ENCODE data around the gene KATNA1.
A peak's percentile ranks its signal among the peaks of the same experiment; 100 is the strongest.

The KATNA1 gene

GRCh38 chr6:149615805-149616204 is 32.7 kb downstream of the KATNA1 start:
- DNase-seq (ENCODE audit: low read depth, low spot score): no peak
- H3K27ac ChIP-seq: no peak overlapping the region

GRCh38 chr6:149614337-149614736 is 34.2 kb downstream of the KATNA1 start:
- no peak for DNase-seq (ENCODE audit: low read depth, low spot score)
- H3K27ac ChIP-seq: peak overlapping the region; percentile 51

- no peak for DNase-seq (ENCODE audit: low read depth, low spot score)
These were observed 40.0 kb downstream of the KATNA1 start for GRCh38 chr6:149608381-149608982.

GRCh38 chr6:149600508-149600907 is 48.0 kb downstream of the KATNA1 start:
- H3K27ac ChIP-seq: no peak overlapping the region
- no peak for DNase-seq (ENCODE audit: low read depth, low spot score)

More at GRCh38 chr6:149608381-149608982, 40.0 kb downstream of the KATNA1 start:
- no peak overlapping the region for H3K27ac ChIP-seq

GRCh38 chr6:149593408-149593807 is 55.1 kb downstream of the KATNA1 start:
- DNase-seq (ENCODE audit: low read depth, low spot score): no peak
- no peak overlapping the region for H3K27ac ChIP-seq

- DNase-seq (ENCODE audit: low read depth, low spot score): no peak
- H3K27ac ChIP-seq: no peak overlapping the region
These were observed 55.5 kb downstream of the KATNA1 start for GRCh38 chr6:149592983-149593382.

- H3K27ac ChIP-seq: no peak overlapping the region
- no peak for DNase-seq (ENCODE audit: low read depth, low spot score)
These were observed 62.4 kb downstream of the KATNA1 start for GRCh38 chr6:149586149-149586548.

- peak overlapping the region; percentile 82 for H3K27ac ChIP-seq
- DNase-seq (ENCODE audit: low read depth, low spot score): no peak
These were observed 67.2 kb downstream of the KATNA1 start for GRCh38 chr6:149581349-149581748.

GRCh38 chr6:149580880-149581279 is 67.6 kb downstream of the KATNA1 start:
- peak overlapping the region; percentile 82 for H3K27ac ChIP-seq
- DNase-seq (ENCODE audit: low read depth, low spot score): peak; percentile 50

- DNase-seq (ENCODE audit: low read depth, low spot score): no peak
- no peak overlapping the region for H3K27ac ChIP-seq
These were observed 80.4 kb downstream of the KATNA1 start for GRCh38 chr6:149567945-149568585.

- peak overlapping the region; percentile 72 for H3K27ac ChIP-seq
- DNase-seq (ENCODE audit: low read depth, low spot score): no peak
These were observed 81.3 kb downstream of the KATNA1 start for GRCh38 chr6:149567194-149567586.

- no peak for DNase-seq (ENCODE audit: low read depth, low spot score)
- peak overlapping the region; percentile 72 for H3K27ac ChIP-seq
These were observed 81.9 kb downstream of the KATNA1 start for GRCh38 chr6:149566410-149567193.

- H3K27ac ChIP-seq: peak within 1 kb of the TSS; percentile 72
- DNase-seq (ENCODE audit: low read depth, low spot score): peak; percentile 70
These were observed 82.7 kb downstream of the KATNA1 start, which contains the start of gene GINM1 for GRCh38 chr6:149565527-149566409. GINM1 (plus strand) TSS chr6:149566375; CDS start chr6:149566415, 40 bp downstream.

GRCh38 chr6:149563928-149564325 is 84.6 kb downstream of the KATNA1 start:
- peak overlapping the region; percentile 17 for H3K27ac ChIP-seq
- no peak for DNase-seq (ENCODE audit: low read depth, low spot score)

GRCh38 chr6:149563203-149563927 is 85.1 kb downstream of the KATNA1 start:
- peak overlapping the region; percentile 17 for H3K27ac ChIP-seq
- DNase-seq (ENCODE audit: low read depth, low spot score): no peak

- DNase-seq (ENCODE audit: low read depth, low spot score): no peak
- H3K27ac ChIP-seq: no peak overlapping the region
These were observed 87.8 kb downstream of the KATNA1 start for GRCh38 chr6:149560736-149561135.

GRCh38 chr6:149559389-149559788 is 89.1 kb downstream of the KATNA1 start:
- H3K27ac ChIP-seq: no peak overlapping the region
- no peak for DNase-seq (ENCODE audit: low read depth, low spot score)

GRCh38 chr6:149558029-149558428 is 90.5 kb downstream of the KATNA1 start:
- H3K27ac ChIP-seq: no peak overlapping the region
- no peak for DNase-seq (ENCODE audit: low read depth, low spot score)

- H3K27ac ChIP-seq: no peak overlapping the region
- no peak for DNase-seq (ENCODE audit: low read depth, low spot score)
These were observed 96.6 kb downstream of the KATNA1 start for GRCh38 chr6:149551920-149552319.

Measured in epithelial cell of prostate (primary cell).